AG04450 (cell line): ENCODE data around the gene CTF1. TPM values are rescaled to one million over a fixed set of nuclear protein-coding genes. Genes with fewer than 3 reads are reported as not detected.

Source experiments
- CTCF ChIA-PET: fragments of 300-600, 350-600 bp; formaldehyde crosslinking; extraction: SDS; loops from one replicate; lab custom pipeline; 2022; ENCODE audit warnings: antibody characterized with exemption, inconsistent platforms; lab: Charles Lee
- POLR2A ChIA-PET: fragments of 350-600 bp; formaldehyde crosslinking; extraction: SDS; loops from one replicate; lab custom pipeline; 2021; ENCODE audit warnings: antibody characterized with exemption, inconsistent platforms; lab: Yijun Ruan, JAX
- DNase-seq: peaks from one replicate; pipeline ENCODE4 v3.0.0-alpha.2; 2011; ENCODE audit warnings: low read depth, low spot score
- H3K27ac ChIP-seq: one replicate; pipeline ENCODE4 v1.5.1; 2012; ENCODE audit warnings: low read depth, low read length, control low read depth
- H3K27me3 ChIP-seq: one replicate; pipeline ENCODE4 v1.6.0; 2012; ENCODE audit warnings: low read length; ENCODE audit not compliant: control insufficient read depth, insufficient read depth
- H3K4me3 ChIP-seq: 2 replicates; pipeline ENCODE4 v1.5.1; 2011; ENCODE audit warnings: mild to moderate bottlenecking, low read depth, low read length, control low read depth
- H3K9me3 ChIP-seq: 2 replicates; pipeline ENCODE4 v1.5.1; 2012; ENCODE audit warnings: low read length; ENCODE audit not compliant: control insufficient read depth, insufficient read depth
- polyA plus RNA-seq: library from polyadenylated mRNA; depleted of rRNA; stranded (reverse); fragments of >200 nt; gene quantifications from 2 replicates; pipeline ENCODE4 v1.2.3, GENCODE V29; 2011
- TF ChIP-seq, protein P1 (sequence below): IDR thresholded peaks from 2 replicates; pipeline ENCODE4 v1.5.1; 2011; ENCODE audit warnings: low read depth, low read length, control low read depth, inconsistent platforms

CTF1 gene
- polyA plus RNA-seq, 1 experiment, result 10.1 TPM

- POLR2A ChIA-PET, result no interaction called here
- H3K4me3 ChIP-seq, result no peak overlapping the region
- TF ChIP-seq, protein P1, sequence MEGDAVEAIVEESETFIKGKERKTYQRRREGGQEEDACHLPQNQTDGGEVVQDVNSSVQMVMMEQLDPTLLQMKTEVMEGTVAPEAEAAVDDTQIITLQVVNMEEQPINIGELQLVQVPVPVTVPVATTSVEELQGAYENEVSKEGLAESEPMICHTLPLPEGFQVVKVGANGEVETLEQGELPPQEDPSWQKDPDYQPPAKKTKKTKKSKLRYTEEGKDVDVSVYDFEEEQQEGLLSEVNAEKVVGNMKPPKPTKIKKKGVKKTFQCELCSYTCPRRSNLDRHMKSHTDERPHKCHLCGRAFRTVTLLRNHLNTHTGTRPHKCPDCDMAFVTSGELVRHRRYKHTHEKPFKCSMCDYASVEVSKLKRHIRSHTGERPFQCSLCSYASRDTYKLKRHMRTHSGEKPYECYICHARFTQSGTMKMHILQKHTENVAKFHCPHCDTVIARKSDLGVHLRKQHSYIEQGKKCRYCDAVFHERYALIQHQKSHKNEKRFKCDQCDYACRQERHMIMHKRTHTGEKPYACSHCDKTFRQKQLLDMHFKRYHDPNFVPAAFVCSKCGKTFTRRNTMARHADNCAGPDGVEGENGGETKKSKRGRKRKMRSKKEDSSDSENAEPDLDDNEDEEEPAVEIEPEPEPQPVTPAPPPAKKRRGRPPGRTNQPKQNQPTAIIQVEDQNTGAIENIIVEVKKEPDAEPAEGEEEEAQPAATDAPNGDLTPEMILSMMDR, result no peak
- no peak for DNase-seq
- no peak overlapping the region for H3K27ac ChIP-seq
- no peaks in the 10 kb centered on the region for H3K27me3 ChIP-seq
- CTCF ChIA-PET, result interaction anchor here (1.0 to 2.6 kb wide), 2 partner anchors 62 to 94 kb away, joined by 3 to 13 read pairs; no protein-coding TSS in a partner anchor
- H3K9me3 ChIP-seq, result no peaks in the 10 kb centered on the region; the same call in 1 of the 2 replicates
These were observed 10.7 kb downstream of the CTF1 start for GRCh38 chr16:30907064-30907463.

- Histone ChIP-seq H3K4me3 (no peak overlapping the region), H3K27ac (no peak overlapping the region), H3K9me3 (no peaks in the 10 kb centered on the region), H3K27me3 (no peaks in the 10 kb centered on the region)
- ChIA-PET CTCF (interaction anchor here (1.3 kb wide), 1 partner anchor 9 kb away, joined by 3 read pairs; no protein-coding TSS in a partner anchor), POLR2A (no interaction called here)
- DNase-seq, result no peak
- TF ChIP-seq, protein P1, result no peak
These were observed 14.1 kb downstream of the CTF1 start for GRCh38 chr16:30910427-30911029.

DNA sequence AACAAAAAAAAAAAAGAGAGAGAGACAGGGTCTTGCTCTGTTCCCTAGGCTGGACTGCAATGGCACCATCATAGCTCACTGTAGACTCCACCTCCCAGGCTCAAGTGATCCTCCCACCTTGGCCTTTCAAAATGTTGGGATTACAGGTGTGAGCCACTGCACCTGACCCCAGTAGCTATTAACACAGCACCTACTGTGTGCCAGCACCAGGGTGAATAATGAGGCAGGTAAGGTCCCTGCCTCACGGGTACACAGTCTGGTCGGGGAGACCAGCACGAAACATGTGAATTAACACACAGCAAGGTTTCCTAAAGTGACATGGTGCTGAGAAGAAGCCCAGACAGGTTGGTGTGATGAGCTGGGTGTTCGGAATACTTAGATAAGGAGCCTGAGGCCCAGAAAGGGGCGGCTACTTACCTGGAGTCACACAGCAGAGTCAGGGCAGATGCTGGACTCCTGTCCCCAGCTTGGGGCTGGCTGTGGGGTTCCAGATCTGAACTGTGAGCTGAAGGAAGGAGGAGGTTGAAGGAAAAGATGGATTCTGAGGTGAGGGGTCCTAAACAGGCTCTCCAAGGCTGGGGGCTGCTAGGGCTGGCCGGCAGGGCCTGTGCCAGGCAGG lies 16.5 kb downstream of the CTF1 start:
- DNase-seq, result no peak
- POLR2A ChIA-PET, result no interaction called here
- TF ChIP-seq, protein P1, result no peak

GRCh38 chr16:30914830-30915229 lies 18.4 kb downstream of the CTF1 start:
- TF ChIP-seq, protein P1, result no peak

More for the DNA sequence above, 16.5 kb downstream of the CTF1 start:
- Histone ChIP-seq H3K27me3 (no peaks in the 10 kb centered on the region), H3K27ac (no peak overlapping the region), H3K4me3 (no peak overlapping the region), H3K9me3 (no peaks in the 10 kb centered on the region)
- CTCF ChIA-PET, result interaction anchor here (0.7 to 1.4 kb wide), 3 partner anchors 11 to 98 kb away, joined by 6 to 10 read pairs (median 6); no protein-coding TSS in a partner anchor

GRCh38 chr16:30918614-30919013 lies 22.2 kb downstream of the CTF1 start:
- DNase-seq, result no peak
- POLR2A ChIA-PET, result no interaction called here
- Histone ChIP-seq H3K4me3 (no peak overlapping the region), H3K27ac (no peak overlapping the region), H3K27me3 (no peaks in the 10 kb centered on the region), H3K9me3 (no peaks in the 10 kb centered on the region)
- CTCF ChIA-PET, result interaction anchor here (0.8 kb wide), 1 partner anchor 74 kb away, joined by 4 read pairs; no protein-coding TSS in a partner anchor
- TF ChIP-seq, protein P1, result no peak

More at GRCh38 chr16:30914830-30915229, 18.4 kb downstream of the CTF1 start:
- Histone ChIP-seq H3K4me3 (no peak overlapping the region), H3K9me3 (no peaks in the 10 kb centered on the region), H3K27me3 (no peaks in the 10 kb centered on the region), H3K27ac (no peak overlapping the region)
- ChIA-PET CTCF (no interaction called here), POLR2A (no interaction called here)
- no peak for DNase-seq
